ENCODE data around the gene CLEC4G.

DNA sequence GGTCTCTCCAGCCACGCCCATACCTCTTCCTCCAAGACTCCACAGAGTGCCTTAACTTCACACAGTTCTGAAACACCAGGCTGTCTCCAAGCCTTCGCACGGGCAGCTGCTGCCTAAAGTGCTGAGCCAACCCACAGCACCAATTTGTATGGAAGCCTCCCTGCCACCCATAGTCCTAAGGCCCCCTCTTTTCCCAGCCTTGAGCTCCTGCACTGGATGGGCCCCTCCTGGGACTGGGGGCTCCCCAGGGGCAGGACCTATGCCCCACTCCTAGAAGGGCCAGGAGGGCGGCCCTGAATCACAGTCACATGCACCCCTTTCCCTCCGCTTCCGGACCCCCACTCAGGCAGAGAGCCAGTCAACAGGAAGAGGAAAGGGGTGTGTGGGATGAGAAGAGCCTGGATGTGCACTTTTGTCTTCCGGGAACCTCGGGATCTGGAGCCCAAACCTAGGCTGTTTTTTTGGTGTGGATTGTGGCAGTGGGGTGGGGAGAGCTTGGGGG lies 24.9 kb downstream of the CLEC4G start:
- TF ChIP-seq, protein P1, sequence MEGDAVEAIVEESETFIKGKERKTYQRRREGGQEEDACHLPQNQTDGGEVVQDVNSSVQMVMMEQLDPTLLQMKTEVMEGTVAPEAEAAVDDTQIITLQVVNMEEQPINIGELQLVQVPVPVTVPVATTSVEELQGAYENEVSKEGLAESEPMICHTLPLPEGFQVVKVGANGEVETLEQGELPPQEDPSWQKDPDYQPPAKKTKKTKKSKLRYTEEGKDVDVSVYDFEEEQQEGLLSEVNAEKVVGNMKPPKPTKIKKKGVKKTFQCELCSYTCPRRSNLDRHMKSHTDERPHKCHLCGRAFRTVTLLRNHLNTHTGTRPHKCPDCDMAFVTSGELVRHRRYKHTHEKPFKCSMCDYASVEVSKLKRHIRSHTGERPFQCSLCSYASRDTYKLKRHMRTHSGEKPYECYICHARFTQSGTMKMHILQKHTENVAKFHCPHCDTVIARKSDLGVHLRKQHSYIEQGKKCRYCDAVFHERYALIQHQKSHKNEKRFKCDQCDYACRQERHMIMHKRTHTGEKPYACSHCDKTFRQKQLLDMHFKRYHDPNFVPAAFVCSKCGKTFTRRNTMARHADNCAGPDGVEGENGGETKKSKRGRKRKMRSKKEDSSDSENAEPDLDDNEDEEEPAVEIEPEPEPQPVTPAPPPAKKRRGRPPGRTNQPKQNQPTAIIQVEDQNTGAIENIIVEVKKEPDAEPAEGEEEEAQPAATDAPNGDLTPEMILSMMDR (IDR thresholded peaks at IDR 0.05) = no peak
- no peak for TF ChIP-seq EP300 (IDR thresholded peaks at IDR 0.05)
